Thoracic aorta (tissue), 2 donors: Measurements from ENCODE around the gene CRYGA. TPM values are rescaled to one million over a fixed set of nuclear protein-coding genes. Genes with fewer than 3 reads are reported as not detected.
A peak's percentile ranks its signal among the peaks of the same experiment; 100 is the strongest.

Experiments used
- ATAC-seq: fragments of 150-250 bp; one replicate; pipeline ENCODE4 v1.8.0; 2017; ENCODE audit warnings: low read depth; ENCODE audit not compliant: insufficient number of reproducible peaks, low FRiP score
- DNase-seq: peaks from one replicate; pipeline ENCODE4 v3.0.0-alpha.2; 2020; ENCODE audit warnings: low spot score
- H3K27ac ChIP-seq, 2 donors: fragments of 200-600 bp; sonication (generic); 1 replicate in 1 of 2; 2 replicates in 1 of 2; pipeline ENCODE4 v1.5.1; 2016; ENCODE audit warnings: mild to moderate bottlenecking in 2 of 2, moderate library complexity in 2 of 2
- H3K27me3 ChIP-seq: fragments of 200-600 bp; sonication (generic); replicated peaks from 2 replicates; pipeline ENCODE4 v1.6.0; 2016; ENCODE audit warnings: mild to moderate bottlenecking; ENCODE audit not compliant: insufficient read depth
- H3K36me3 ChIP-seq: fragments of 200-600 bp; sonication (generic); one replicate; pipeline ENCODE4 v1.5.1; 2016
- H3K4me1 ChIP-seq, 2 donors: fragments of 200-600 bp; sonication (generic); 1 replicate in 1 of 2; 2 replicates in 1 of 2; pipeline versions ENCODE4 v1.5.1 to v1.6.0; 2016; ENCODE audit warnings: low read depth in 2 of 2, mild to moderate bottlenecking in 1 of 2; ENCODE audit not compliant: control insufficient read depth in 1 of 2
- H3K4me3 ChIP-seq: fragments of 200-600 bp; sonication (generic); 2 replicates; pipeline ENCODE4 v1.5.1; 2016; ENCODE audit warnings: mild to moderate bottlenecking
- H3K9me3 ChIP-seq: fragments of 200-600 bp; sonication (generic); 2 replicates; pipeline ENCODE4 v1.5.1; 2016
- total RNA-seq, 2 donors: library from RNA; depleted of rRNA; stranded (reverse); fragments of >200 nt; gene quantifications; one replicate each; pipeline versions ENCODE4 v1.1.0 to v1.2.3, GENCODE V29; 2016
- TF ChIP-seq, protein P1 (sequence below): fragments of 200-600 bp; sonication (generic); IDR thresholded peaks from one replicate; pipeline ENCODE4 v1.5.1; 2019; ENCODE audit warnings: antibody characterized with exemption

CRYGA gene
- total RNA-seq, 2 donors from 2014 or later, result not detected

DNA sequence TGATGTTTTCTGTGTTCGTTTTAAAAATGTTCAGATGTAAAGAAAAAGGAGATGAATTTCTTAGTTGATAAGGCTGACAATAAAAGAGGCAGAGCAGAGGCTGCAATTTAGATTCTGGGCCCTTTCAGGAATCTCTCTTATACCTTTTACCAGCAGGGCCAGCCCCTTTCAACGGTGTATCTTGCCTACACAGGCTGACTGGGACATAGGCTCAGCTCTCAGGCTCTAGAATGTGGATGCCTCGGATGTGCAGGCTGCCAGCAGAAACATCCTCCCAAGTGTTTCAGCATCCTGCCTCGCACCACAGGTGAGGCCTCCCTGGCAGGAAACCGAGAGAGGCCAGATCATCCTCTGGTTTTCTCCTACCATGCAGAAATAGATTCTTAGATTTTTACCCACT lies 23.1 kb upstream of the CRYGA start:
- no peaks in the 10 kb centered on the region for H3K4me1 ChIP-seq
- H3K4me3 ChIP-seq, result no peak overlapping the region
- H3K9me3 ChIP-seq, result no peaks in the 10 kb centered on the region
- TF ChIP-seq, protein P1, sequence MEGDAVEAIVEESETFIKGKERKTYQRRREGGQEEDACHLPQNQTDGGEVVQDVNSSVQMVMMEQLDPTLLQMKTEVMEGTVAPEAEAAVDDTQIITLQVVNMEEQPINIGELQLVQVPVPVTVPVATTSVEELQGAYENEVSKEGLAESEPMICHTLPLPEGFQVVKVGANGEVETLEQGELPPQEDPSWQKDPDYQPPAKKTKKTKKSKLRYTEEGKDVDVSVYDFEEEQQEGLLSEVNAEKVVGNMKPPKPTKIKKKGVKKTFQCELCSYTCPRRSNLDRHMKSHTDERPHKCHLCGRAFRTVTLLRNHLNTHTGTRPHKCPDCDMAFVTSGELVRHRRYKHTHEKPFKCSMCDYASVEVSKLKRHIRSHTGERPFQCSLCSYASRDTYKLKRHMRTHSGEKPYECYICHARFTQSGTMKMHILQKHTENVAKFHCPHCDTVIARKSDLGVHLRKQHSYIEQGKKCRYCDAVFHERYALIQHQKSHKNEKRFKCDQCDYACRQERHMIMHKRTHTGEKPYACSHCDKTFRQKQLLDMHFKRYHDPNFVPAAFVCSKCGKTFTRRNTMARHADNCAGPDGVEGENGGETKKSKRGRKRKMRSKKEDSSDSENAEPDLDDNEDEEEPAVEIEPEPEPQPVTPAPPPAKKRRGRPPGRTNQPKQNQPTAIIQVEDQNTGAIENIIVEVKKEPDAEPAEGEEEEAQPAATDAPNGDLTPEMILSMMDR, result no peak
- DNase-seq (no peak), ATAC-seq (no peak)
- no peak overlapping the region for H3K27ac ChIP-seq
- H3K27me3 ChIP-seq, result no peaks in the 10 kb centered on the region
- H3K36me3 ChIP-seq, result no peaks in the 10 kb centered on the region

DNA sequence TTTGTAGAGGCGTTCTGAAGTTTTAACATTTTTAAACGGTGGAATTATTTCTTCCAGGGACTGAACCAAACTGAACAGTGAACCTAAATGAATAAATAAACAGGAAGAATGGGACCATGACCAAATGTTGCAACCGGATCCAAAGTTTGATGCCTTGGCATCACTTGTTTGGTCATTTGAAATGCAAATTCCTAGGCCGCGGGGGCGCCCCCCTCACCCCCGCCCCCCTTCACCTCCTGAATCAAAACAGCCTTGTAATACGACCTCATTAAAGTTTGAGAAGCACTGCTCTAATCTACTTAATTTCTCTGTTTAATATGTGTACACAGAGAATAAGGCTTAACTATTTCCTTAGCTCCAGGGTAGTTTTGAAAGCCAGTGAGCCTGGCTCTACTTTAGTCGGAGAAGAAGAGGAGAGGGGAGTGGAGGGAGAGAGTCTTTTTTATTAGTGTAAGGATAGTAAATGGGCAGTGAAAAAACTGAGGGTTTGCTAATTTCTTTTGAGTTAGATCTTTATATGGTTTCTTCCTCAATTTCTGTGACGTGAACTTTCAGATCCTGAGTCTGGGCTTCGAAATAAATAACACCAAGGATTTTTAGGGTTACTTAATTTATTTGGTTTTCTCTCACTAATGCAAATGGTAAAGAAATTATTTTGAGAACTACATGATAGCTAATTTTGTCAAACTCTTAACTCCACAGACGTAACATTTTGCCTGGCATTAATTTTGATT lies 20.8 kb upstream of the CRYGA start:
- no peaks in the 10 kb centered on the region for H3K27me3 ChIP-seq
- peak overlapping the region; percentile 5 for H3K4me3 ChIP-seq
- H3K4me1 ChIP-seq, result no peaks in the 10 kb centered on the region
- no peak overlapping the region for H3K27ac ChIP-seq
- DNase-seq, result no peak
- H3K9me3 ChIP-seq, result no peaks in the 10 kb centered on the region
- TF ChIP-seq, protein P1, result no peak
- no peaks in the 10 kb centered on the region for H3K36me3 ChIP-seq
- ATAC-seq, result no peak

DNA sequence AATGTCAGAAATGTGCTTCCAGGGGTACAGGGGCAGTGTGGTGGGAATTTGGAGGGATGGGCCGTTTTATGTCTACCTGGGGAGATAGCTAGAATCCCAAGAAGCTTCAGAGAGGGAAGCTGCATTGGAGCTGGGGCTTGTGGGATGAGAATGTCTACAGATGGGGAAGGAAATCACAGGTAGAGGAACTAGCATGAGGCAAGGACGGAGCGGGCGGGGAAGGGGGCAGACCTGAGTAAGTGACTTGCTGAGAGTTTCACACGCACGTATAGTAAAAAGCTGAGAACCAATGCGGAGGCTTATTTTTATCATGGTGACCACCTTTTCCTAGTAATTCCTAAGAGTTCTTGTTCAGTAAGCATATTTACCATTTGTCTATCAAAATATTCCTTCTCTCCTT lies 20.1 kb upstream of the CRYGA start:
- H3K36me3 ChIP-seq, result no peaks in the 10 kb centered on the region
- H3K9me3 ChIP-seq, result no peaks in the 10 kb centered on the region
- ATAC-seq, result no peak
- no peak for DNase-seq
- H3K27me3 ChIP-seq, result no peaks in the 10 kb centered on the region
- H3K4me3 ChIP-seq, result peak overlapping the region; percentile 5
- TF ChIP-seq, protein P1, result no peak
- H3K27ac ChIP-seq, result no peak overlapping the region
- H3K4me1 ChIP-seq, result no peaks in the 10 kb centered on the region

DNA sequence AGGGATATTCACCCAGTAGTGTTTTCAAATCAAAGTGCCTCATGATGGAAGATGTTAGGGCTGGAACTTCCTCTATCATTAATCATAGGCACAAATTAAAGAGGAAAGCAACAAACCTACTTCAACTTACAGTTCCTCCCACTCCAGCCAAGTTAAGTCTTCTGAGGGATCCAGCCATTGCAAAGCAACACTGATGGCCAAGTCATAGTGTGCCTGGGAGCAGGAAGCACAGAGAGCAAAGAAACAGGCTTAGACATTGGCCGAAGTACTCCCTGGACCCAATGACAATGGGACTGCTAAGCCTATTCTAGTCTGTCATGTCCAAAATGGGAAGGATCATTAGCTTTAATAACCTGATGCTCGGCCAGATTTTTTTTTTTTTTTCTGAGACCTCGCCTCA lies 19.4 kb upstream of the CRYGA start:
- Histone ChIP-seq H3K27ac (no peak overlapping the region), H3K4me1 (no peaks in the 10 kb centered on the region), H3K27me3 (no peaks in the 10 kb centered on the region), H3K9me3 (no peaks in the 10 kb centered on the region), H3K4me3 (no peak overlapping the region), H3K36me3 (no peaks in the 10 kb centered on the region)
- ATAC-seq (no peak), DNase-seq (no peak)
- TF ChIP-seq, protein P1, result no peak

DNA sequence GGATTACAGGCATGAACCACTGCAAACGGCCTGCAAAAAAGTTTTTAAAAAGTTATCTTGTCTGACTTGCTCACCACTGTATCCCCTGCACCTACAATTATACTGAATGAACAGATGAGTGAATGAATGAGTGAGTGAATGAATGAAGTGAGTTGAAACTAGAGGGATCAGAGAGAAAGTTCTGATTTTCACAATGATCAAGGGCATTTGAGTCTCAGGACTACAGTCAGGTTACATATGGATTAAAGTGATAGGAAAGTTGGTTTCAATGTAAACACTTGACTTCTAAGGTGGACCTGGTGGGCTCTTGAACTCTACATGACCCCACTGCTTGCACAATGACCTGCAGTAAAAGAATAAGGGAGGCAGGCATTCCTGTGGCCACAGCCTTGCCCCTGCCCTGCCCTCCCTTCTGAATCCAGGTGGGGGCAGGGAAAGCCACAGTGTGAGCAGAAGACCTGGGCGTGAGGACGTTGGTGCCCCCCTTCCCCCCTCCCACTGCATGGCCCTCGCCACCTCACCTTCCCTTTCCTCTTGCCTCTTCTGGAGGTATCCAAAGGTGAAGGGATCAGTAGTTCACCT lies 15.7 kb upstream of the CRYGA start:
- H3K27me3 ChIP-seq, result no peaks in the 10 kb centered on the region
- H3K4me3 ChIP-seq, result no peak overlapping the region
- TF ChIP-seq, protein P1, result no peak
- DNase-seq (no peak), ATAC-seq (no peak)
- H3K36me3 ChIP-seq, result no peaks in the 10 kb centered on the region
- H3K9me3 ChIP-seq, result no peaks in the 10 kb centered on the region
- no peaks in the 10 kb centered on the region for H3K4me1 ChIP-seq
- H3K27ac ChIP-seq, result no peak overlapping the region
